ENCODE results near the gene ZNF763. TPM values are rescaled to one million over a fixed set of nuclear protein-coding genes. Genes with fewer than 3 reads are reported as not detected.

The ZNF763 gene
- total RNA-seq, 1 experiment from 2014 or later, result 0.23 TPM

Other genes starting within 250 kb of the ZNF763 start
- gene ZNF823, start 226.1 kb upstream of the ZNF763 start, total RNA-seq (2022), result 0.54 and 1.9 TPM in 2 replicates
- 3.4 and 4.2 TPM in 2 replicates for gene ZNF441, start 198.0 kb upstream of the ZNF763 start, total RNA-seq (2022)
- not detected in 2 replicates for gene ZNF491, start 166.5 kb upstream of the ZNF763 start, total RNA-seq (2022)
- gene ZNF440, start 150.8 kb upstream of the ZNF763 start, total RNA-seq (2022), result 2.6 and 3.5 TPM in 2 replicates
- gene ZNF439, start 116.3 kb upstream of the ZNF763 start, total RNA-seq (2022), result not detected in 2 replicates
- gene ZNF69, start 77.3 kb upstream of the ZNF763 start, total RNA-seq (2022), result not detected in 2 replicates
- 5.6 and 5.9 TPM in 2 replicates for gene ZNF700, start 39.9 kb upstream of the ZNF763 start, total RNA-seq (2022)
- gene ZNF433, start 70.6 kb downstream of the ZNF763 start, total RNA-seq (2022), result 1.3 and 1.6 TPM in 2 replicates
- not detected in 2 replicates for gene ZNF878, start 87.9 kb downstream of the ZNF763 start, total RNA-seq (2022)
- not detected in 2 replicates for gene ZNF844, start 99.7 kb downstream of the ZNF763 start, total RNA-seq (2022)
- 1.4 and 4.0 TPM in 2 replicates for gene ZNF20, start 175.3 kb downstream of the ZNF763 start, total RNA-seq (2022)
- 0.37 TPM in 1 of 2 replicates, not detected in the other for gene ZNF625, start 191.7 kb downstream of the ZNF763 start, total RNA-seq (2022)
- 3.7 and 4.3 TPM in 2 replicates for gene ZNF136, start 198.1 kb downstream of the ZNF763 start, total RNA-seq (2022)

Measured in MCF 10A (cell line).